NCI-H69 (cell line): ENCODE measurements around the gene PPIL4.
"Not testable (repeated sequence)": the region's sequence is repeated elsewhere in the genome, so short reads cannot be mapped to it uniquely, and the experiment has no call there.

Source experiments
- DNase-seq: peaks from one replicate; lab custom pipeline; 2025; lab: John Stamatoyannopoulos, UW

Gene PPIL4

GRCh38 chr6:149529650-149530049, 16.2 kb downstream of the PPIL4 start:
- DNase-seq = no peak

GRCh38 chr6:149515494-149515893, 30.3 kb downstream of the PPIL4 start:
- no peak for DNase-seq

GRCh38 chr6:149513915-149514314, 31.9 kb downstream of the PPIL4 start:
- no peak for DNase-seq

- DNase-seq = no peak
Measured at GRCh38 chr6:149510793-149511512, 34.9 kb downstream of the PPIL4 start.

- no peak for DNase-seq
Measured at GRCh38 chr6:149508485-149508884, 37.4 kb downstream of the PPIL4 start.

- no peak for DNase-seq
Measured at GRCh38 chr6:149503872-149504271, 42.0 kb downstream of the PPIL4 start.

GRCh38 chr6:149503276-149503675, 42.6 kb downstream of the PPIL4 start:
- DNase-seq = no peak

- DNase-seq = peak; percentile 61
Measured at GRCh38 chr6:149501768-149502167, 44.1 kb downstream of the PPIL4 start.

- no peak for DNase-seq
Measured at GRCh38 chr6:149501201-149501600, 44.6 kb downstream of the PPIL4 start.

GRCh38 chr6:149500096-149500495, 45.7 kb downstream of the PPIL4 start:
- peak; percentile 12 for DNase-seq

- peak; percentile 91 for DNase-seq
Measured at GRCh38 chr6:149499066-149499465, 46.8 kb downstream of the PPIL4 start.

GRCh38 chr6:149497365-149497764, 48.5 kb downstream of the PPIL4 start:
- peak; percentile 17 for DNase-seq

- not testable (repeated sequence) for DNase-seq
Measured at GRCh38 chr6:149496597-149496996, 49.2 kb downstream of the PPIL4 start.

- not testable (repeated sequence) for DNase-seq
Measured at GRCh38 chr6:149495349-149496016, 50.4 kb downstream of the PPIL4 start.

GRCh38 chr6:149494810-149495209, 51.0 kb downstream of the PPIL4 start:
- DNase-seq = not testable (repeated sequence)

GRCh38 chr6:149493761-149494320, 52.0 kb downstream of the PPIL4 start:
- no peak for DNase-seq

- no peak for DNase-seq
Measured at GRCh38 chr6:149492798-149493343, 53.0 kb downstream of the PPIL4 start.

GRCh38 chr6:149489967-149490366, 55.9 kb downstream of the PPIL4 start:
- no peak for DNase-seq

GRCh38 chr6:149488815-149489214, 57.0 kb downstream of the PPIL4 start:
- no peak for DNase-seq

GRCh38 chr6:149487316-149487715, 58.5 kb downstream of the PPIL4 start:
- no peak for DNase-seq

- DNase-seq = peak; percentile 58
Measured at GRCh38 chr6:149484733-149485700, 60.8 kb downstream of the PPIL4 start, which contains the start of gene ZC3H12D. Gene ZC3H12D (minus strand): TSS chr6:149485014. CDS start chr6:149474543, 10,471 bp downstream.
